Caco-2 (cell line): ENCODE results near the gene NIT2. TPM values are rescaled to one million over a fixed set of nuclear protein-coding genes. Genes with fewer than 3 reads are reported as not detected.

Experiments
- BruUV-seq: library from RNA; stranded (reverse); fragments of 400-500 nt; replicated peaks from 2 replicates; lab custom pipeline; 2021; lab: Mats Ljungman, UMichigan
- CTCF ChIA-PET: fragments of 300-600 bp; sonication (Branson Sonifier 250); formaldehyde crosslinking; loops from one replicate; lab custom pipeline; 2022; ENCODE audit warnings: antibody characterized with exemption; lab: Charles Lee
- POLR2A ChIA-PET: fragments of 300-600 bp; sonication (Branson Sonifier 250); formaldehyde crosslinking; loops from one replicate; lab custom pipeline; 2022; ENCODE audit warnings: antibody characterized with exemption; lab: Charles Lee
- DNase-seq, 2 experiments: peaks; one replicate each; pipeline versions ENCODE4 v3.0.0 to v3.0.0-alpha.2; 2020 to 2022
- H3K27me3 ChIP-seq: replicated peaks from 2 replicates; pipeline ENCODE4 v1.6.0; 2011; ENCODE audit warnings: low read length; ENCODE audit not compliant: control insufficient read depth, insufficient read depth
- H3K36me3 ChIP-seq: 2 replicates; pipeline ENCODE4 v1.5.1; 2011; ENCODE audit warnings: low read length; ENCODE audit not compliant: control insufficient read depth, insufficient read depth
- H3K4me1 ChIP-seq: fragments of 250-450 bp; sonication (Bioruptor Pico); 2 replicates; pipeline ENCODE4 v1.5.1; 2020; ENCODE audit warnings: mild to moderate bottlenecking
- H3K4me3 ChIP-seq: 2 replicates; pipeline ENCODE4 v1.5.1; 2011; ENCODE audit warnings: low read depth, mild to moderate bottlenecking, control low read depth, low read length
- H3K9me3 ChIP-seq: fragments of 250-450 bp; sonication (Bioruptor Pico); 2 replicates; pipeline ENCODE4 v1.5.1; 2020; ENCODE audit warnings: mild to moderate bottlenecking, moderate library complexity
- H3K27ac Mint-ChIP-seq: one replicate; pipeline ENCODE4 v1.8.0; 2022; ENCODE audit warnings: mixed read lengths; ENCODE audit not compliant: unreplicated experiment
- H3K27me3 Mint-ChIP-seq: one replicate; pipeline ENCODE4 v1.8.0; 2022; ENCODE audit warnings: mixed read lengths; ENCODE audit not compliant: insufficient read depth, unreplicated experiment
- H3K36me3 Mint-ChIP-seq: one replicate; pipeline ENCODE4 v1.8.0; 2022; ENCODE audit warnings: mild to moderate bottlenecking, mixed read lengths; ENCODE audit not compliant: insufficient read depth, unreplicated experiment
- H3K4me1 Mint-ChIP-seq: one replicate; pipeline ENCODE4 v1.8.0; 2022; ENCODE audit warnings: low read depth, mixed read lengths; ENCODE audit not compliant: unreplicated experiment
- H3K4me3 Mint-ChIP-seq: one replicate; pipeline ENCODE4 v1.8.0; 2022; ENCODE audit warnings: mild to moderate bottlenecking, moderate library complexity, mixed read lengths; ENCODE audit not compliant: unreplicated experiment
- H3K9me3 Mint-ChIP-seq: one replicate; pipeline ENCODE4 v1.8.0; 2022; ENCODE audit warnings: mixed read lengths; ENCODE audit not compliant: unreplicated experiment
- CTCF ChIP-seq, 2 experiments: fragments of 200-600 bp in 1 of 2; IDR thresholded peaks; 1 replicate in 1 of 2; 2 replicates in 1 of 2; pipeline versions ENCODE4 v1.5.1 to v1.8.0; 2011 to 2022; ENCODE audit warnings: antibody characterized with exemption in 1 of 2, control low read depth in 1 of 2, inconsistent platforms in 1 of 2, low read depth in 1 of 2, low read length in 1 of 2, mild to moderate bottlenecking in 1 of 2, moderate library complexity in 1 of 2; ENCODE audit not compliant: insufficient read depth in 1 of 2, severe bottlenecking in 1 of 2, unreplicated experiment in 1 of 2
- intact Hi-C: fragments of 100-400 bp; cut with micrococcal nuclease; formaldehyde crosslinking; loops from one replicate; pipeline ENCODE4 v1.10.0; 2022; ENCODE audit not compliant: unreplicated experiment
- total RNA-seq: library from RNA; stranded (reverse); gene quantifications from 2 replicates; pipeline ENCODE4 v1.2.3, GENCODE V29; 2022

NIT2 gene
- total RNA-seq, 1 experiment from 2014 or later = 64.1 TPM

- no peak overlapping the region for H3K27ac Mint-ChIP-seq
- Histone ChIP-seq H3K36me3 (no peaks in the 10 kb centered on the region), H3K27me3 (no peaks in the 10 kb centered on the region), H3K4me1 (peaks cover 5% of the 10 kb centered on the region), H3K4me3 (peak overlapping the region; percentile 83), H3K9me3 (no peaks in the 10 kb centered on the region)
- no peak for DNase-seq
- peaks cover 10% of the 10 kb centered on the region for H3K36me3 Mint-ChIP-seq
- no peak for TF ChIP-seq CTCF (IDR thresholded peaks at IDR 0.05; ENCODE audit: insufficient read depth in 1 of 2, low read depth in 1 of 2, low read length in 1 of 2, severe bottlenecking in 1 of 2, unreplicated experiment in 1 of 2)
- H3K9me3 Mint-ChIP-seq = peaks cover 9% of the 10 kb centered on the region
- no TSS peak for BruUV-seq
- intact Hi-C loops = loop anchor here (5.0 kb wide), 2 partner anchors 86 to 586 kb away; partner anchors contain the start of gene CMSS1
- no peaks in the 10 kb centered on the region for H3K4me1 Mint-ChIP-seq
- CTCF ChIA-PET = no interaction called here
- POLR2A ChIA-PET = no interaction called here
- peak overlapping the region; percentile 85 for H3K4me3 Mint-ChIP-seq
- H3K27me3 Mint-ChIP-seq = no peaks in the 10 kb centered on the region
Observed at GRCh38 chr3:100402891-100403290, 68.3 kb downstream of the NIT2 start.

GRCh38 chr3:100403362-100404249 lies 69.0 kb downstream of the NIT2 start:
- CTCF ChIA-PET = no interaction called here
- no peak overlapping the region for H3K27ac Mint-ChIP-seq

GRCh38 chr3:100404250-100404548 lies 69.6 kb downstream of the NIT2 start:
- Histone ChIP-seq H3K4me1 (peaks cover 5% of the 10 kb centered on the region), H3K9me3 (no peaks in the 10 kb centered on the region), H3K36me3 (no peaks in the 10 kb centered on the region), H3K4me3 (no peak overlapping the region), H3K27me3 (no peaks in the 10 kb centered on the region)
- no peak overlapping the region for H3K4me3 Mint-ChIP-seq
- ChIA-PET POLR2A (no interaction called here), CTCF (no interaction called here)
- TF ChIP-seq CTCF (IDR thresholded peaks at IDR 0.05; ENCODE audit: insufficient read depth in 1 of 2, low read depth in 1 of 2, low read length in 1 of 2, severe bottlenecking in 1 of 2, unreplicated experiment in 1 of 2) = no peak
- intact Hi-C loops = loop anchor here (5.0 kb wide), 2 partner anchors 87 to 587 kb away; partner anchors contain the start of gene CMSS1
- H3K9me3 Mint-ChIP-seq = peaks cover 11% of the 10 kb centered on the region
- no TSS peak for BruUV-seq
- no peak overlapping the region for H3K27ac Mint-ChIP-seq
- no peak for DNase-seq
- H3K36me3 Mint-ChIP-seq = peaks cover 10% of the 10 kb centered on the region
- H3K4me1 Mint-ChIP-seq = no peaks in the 10 kb centered on the region
- no peaks in the 10 kb centered on the region for H3K27me3 Mint-ChIP-seq

More at GRCh38 chr3:100403362-100404249, 69.0 kb downstream of the NIT2 start:
- POLR2A ChIA-PET = no interaction called here
- Mint-ChIP-seq H3K4me3 (peak overlapping the region; percentile 85), H3K36me3 (peaks cover 10% of the 10 kb centered on the region), H3K27me3 (no peaks in the 10 kb centered on the region), H3K9me3 (peaks cover 11% of the 10 kb centered on the region), H3K4me1 (no peaks in the 10 kb centered on the region)
- DNase-seq = no peak
- Histone ChIP-seq H3K27me3 (no peaks in the 10 kb centered on the region), H3K4me3 (no peak overlapping the region), H3K9me3 (no peaks in the 10 kb centered on the region), H3K4me1 (peaks cover 5% of the 10 kb centered on the region), H3K36me3 (no peaks in the 10 kb centered on the region)
- intact Hi-C loops = loop anchor here (5.0 kb wide), 2 partner anchors 86 to 586 kb away; partner anchors contain the start of gene CMSS1
- no TSS peak for BruUV-seq
- no peak for TF ChIP-seq CTCF (IDR thresholded peaks at IDR 0.05; ENCODE audit: insufficient read depth in 1 of 2, low read depth in 1 of 2, low read length in 1 of 2, severe bottlenecking in 1 of 2, unreplicated experiment in 1 of 2)
